K562 (cell line): ENCODE measurements around the gene DTD1. TPM values are rescaled to one million over a fixed set of nuclear protein-coding genes. Genes with fewer than 3 reads are reported as not detected.

Experiments
- ATAC-seq: fragments of 200-7000 bp; cut with Tn5 transposase; 3 replicates; pipeline ENCODE4 v1.9.1; 2020; ENCODE audit warnings: moderate library complexity
- BruUV-seq: library from RNA; stranded (reverse); fragments of 400-500 nt; replicated peaks from 2 replicates; lab custom pipeline; 2021; lab: Mats Ljungman, UMichigan
- CTCF ChIA-PET: fragments of 300-600 bp; formaldehyde crosslinking; extraction: SDS; loops from one replicate; lab custom pipeline; 2021; ENCODE audit warnings: low intra/inter-chr PET ratio; lab: Yijun Ruan, JAX
- POLR2A ChIA-PET: fragments of 300-600, 350-650 bp; sonication (Branson Sonifier 250); formaldehyde crosslinking; extraction: SDS; loops from one replicate; lab custom pipeline; 2021; ENCODE audit warnings: antibody characterized with exemption, inconsistent platforms; lab: Yijun Ruan, JAX
- DNase-seq, 4 experiments: peaks; one replicate each; pipeline versions ENCODE4 v3.0.0 to v3.0.0-alpha.2; 2011 to 2018; ENCODE audit warnings: low spot score in 3 of 4, mixed read lengths in 3 of 4; ENCODE audit errors: extremely low read depth in 1 of 4
- FAIRE-seq: peaks from 2 replicates; lab custom pipeline; 2011; peaks lifted over from hg19 to GRCh38; lab: Jason Lieb, UNC
- H2AFZ ChIP-seq: 2 replicates; pipeline ENCODE4 v1.6.0; 2011; ENCODE audit warnings: low read depth, low read length, control low read depth, inconsistent platforms
- H3K27ac ChIP-seq: fragments of 200-600 bp; 3 replicates; pipeline ENCODE4 v1.8.0; 2011; ENCODE audit warnings: low read depth, mild to moderate bottlenecking, control low read depth, inconsistent platforms, low read length, moderate library complexity, mixed read lengths; ENCODE audit errors: extremely low read depth
- H3K27me3 ChIP-seq, 2 experiments: fragments of 300-600 bp in 1 of 2; 2 replicates in 1 of 2; 3 replicates in 1 of 2; pipeline versions ENCODE4 v1.6.0 to v1.8.0; 2011; ENCODE audit warnings: inconsistent platforms in 2 of 2, low read length in 2 of 2, mild to moderate bottlenecking in 1 of 2, mixed read lengths in 1 of 2, moderate library complexity in 1 of 2; ENCODE audit not compliant: control insufficient read depth in 2 of 2, insufficient read depth in 2 of 2
- H3K36me3 ChIP-seq: fragments of 300-600 bp; 3 replicates; pipeline ENCODE4 v1.8.0; 2011; ENCODE audit warnings: mild to moderate bottlenecking, low read length, inconsistent platforms; ENCODE audit not compliant: control insufficient read depth, insufficient read depth
- H3K4me1 ChIP-seq, 2 experiments: fragments of 200-600 bp in 1 of 2; replicated peaks in 1 of 2; 2 replicates in 1 of 2; 3 replicates in 1 of 2; pipeline versions ENCODE4 v1.5.1 to v1.8.0; 2011; ENCODE audit warnings: inconsistent platforms in 2 of 2, low read length in 2 of 2, mild to moderate bottlenecking in 1 of 2, mixed read lengths in 1 of 2, moderate library complexity in 1 of 2; ENCODE audit not compliant: control insufficient read depth in 2 of 2, insufficient read depth in 2 of 2
- H3K4me2 ChIP-seq: 2 replicates; pipeline ENCODE4 v1.6.1; 2011; ENCODE audit warnings: low read length, control low read depth, inconsistent platforms, mixed read lengths; ENCODE audit not compliant: insufficient read depth
- H3K4me3 ChIP-seq: fragments of 200-600 bp; sonication (generic), shearing (Covaris generic); 2 replicates; pipeline ENCODE4 v1.5.1; 2016; ENCODE audit warnings: control low read depth, inconsistent platforms
- H3K79me2 ChIP-seq: fragments of 200-600 bp; 3 replicates; pipeline ENCODE4 v1.8.0; 2011; ENCODE audit warnings: low read length, inconsistent platforms; ENCODE audit not compliant: control insufficient read depth, insufficient read depth
- H3K9ac ChIP-seq, 2 experiments: 2 replicates each; pipeline versions ENCODE4 v1.6.0 to v1.6.1; 2011; ENCODE audit warnings: low read depth in 2 of 2, low read length in 2 of 2, control low read depth in 1 of 2, inconsistent platforms in 1 of 2, mild to moderate bottlenecking in 1 of 2, mixed read lengths in 1 of 2; ENCODE audit not compliant: insufficient read depth in 1 of 2
- H3K9me1 ChIP-seq: one replicate; pipeline ENCODE4 v1.6.0; 2011; ENCODE audit warnings: inconsistent platforms, mild to moderate bottlenecking, low read length, moderate library complexity; ENCODE audit not compliant: control insufficient read depth, insufficient read depth
- H3K9me3 ChIP-seq: replicated peaks from 2 replicates; pipeline ENCODE4 v1.5.1; 2011; ENCODE audit warnings: low read depth, low read length, inconsistent platforms; ENCODE audit not compliant: control insufficient read depth, insufficient read depth
- H4K20me1 ChIP-seq: replicated peaks from 2 replicates; pipeline ENCODE4 v1.6.1; 2011; ENCODE audit warnings: low read length, inconsistent platforms, mixed read lengths; ENCODE audit not compliant: control insufficient read depth, insufficient read depth
- ATF6 ChIP-seq: sonication (generic); formaldehyde crosslinking; IDR thresholded peaks from 2 replicates; pipeline ENCODE4 v1.4.0; 2020; ENCODE audit warnings: mild to moderate bottlenecking, missing genetic modification reagents
- CEBPB ChIP-seq: fragments of 450-650 bp; IDR thresholded peaks from 2 replicates; pipeline ENCODE4 v1.6.1; 2016; ENCODE audit warnings: missing genetic modification characterization, missing compliant biosample characterization
- E2F4 ChIP-seq: sonication (generic); formaldehyde crosslinking; IDR thresholded peaks from 2 replicates; pipeline ENCODE4 v1.8.0; 2022; ENCODE audit warnings: mild to moderate bottlenecking, low read depth, missing genetic modification reagents
- ELF2 ChIP-seq: fragments of 250-450 bp; sonication (Bioruptor Pico); IDR thresholded peaks from 2 replicates; pipeline ENCODE4 v1.5.0; 2021; ENCODE audit warnings: mild to moderate bottlenecking
- FIP1L1 ChIP-seq: fragments of 200-400 bp; formaldehyde crosslinking; IDR thresholded peaks from 2 replicates; pipeline ENCODE4 v1.6.1; 2018; ENCODE audit warnings: mild to moderate bottlenecking, low read depth, low read length; ENCODE audit not compliant: poor library complexity, severe bottlenecking
- KAT2B ChIP-seq: IDR thresholded peaks from one replicate; pipeline ENCODE4 v1.6.1; 2012; ENCODE audit warnings: low read depth, mild to moderate bottlenecking, control low read depth, inconsistent platforms, low read length, moderate library complexity
- MYC ChIP-seq, 2 experiments: fragments of 250-450 bp in 1 of 2; sonication (Bioruptor Pico) in 1 of 2; IDR thresholded peaks; 2 replicates each; pipeline versions ENCODE4 v1.5.1 to v1.6.1; 2012 to 2021; ENCODE audit warnings: low read depth in 2 of 2, borderline replicate concordance in 1 of 2, improper control_type of control experiment in 1 of 2, low read length in 1 of 2, mild to moderate bottlenecking in 1 of 2, moderate library complexity in 1 of 2
- RBFOX2 ChIP-seq: fragments of 200-400 bp; formaldehyde crosslinking; IDR thresholded peaks from 2 replicates; pipeline ENCODE4 v1.6.1; 2017; ENCODE audit warnings: low read depth, mild to moderate bottlenecking, low read length, moderate library complexity
- SETDB1 ChIP-seq: IDR thresholded peaks from one replicate; pipeline ENCODE4 v1.6.1; 2012; ENCODE audit warnings: low read length, control low read depth, inconsistent platforms
- USF1 ChIP-seq: sonication (generic); formaldehyde crosslinking; IDR thresholded peaks from 2 replicates; pipeline ENCODE4 v1.9.0; 2022; ENCODE audit warnings: mild to moderate bottlenecking, missing genetic modification reagents
- XRCC4 ChIP-seq: IDR thresholded peaks from one replicate; pipeline ENCODE4 v1.6.1; 2011; ENCODE audit not compliant: insufficient read depth, insufficient read length; ENCODE audit errors: extremely low read depth
- ZBTB1 ChIP-seq: sonication (generic); formaldehyde crosslinking; IDR thresholded peaks from 2 replicates; pipeline ENCODE4 v1.8.1; 2023; ENCODE audit warnings: missing genetic modification reagents, low read depth, mild to moderate bottlenecking, borderline replicate concordance
- ZFPM2 ChIP-seq: fragments of 250-450 bp; sonication (Bioruptor Pico); IDR thresholded peaks from 2 replicates; pipeline ENCODE4 v1.5.1; 2022; ENCODE audit warnings: mild to moderate bottlenecking
- WGBS: fragments of 100-300 bp; shearing (Covaris generic); methylation state at CpG from one replicate; pipeline ENCODE4 v1.1.6; 2016; ENCODE audit warnings: low coverage, mixed read lengths; ENCODE audit not compliant: insufficient coverage; ENCODE audit errors: missing lambda C conversion rate; 5-methylcytosine and 5-hydroxymethylcytosine counted together
- in situ Hi-C: fragments of 300-500 bp; cut with MboI; formaldehyde crosslinking; loops from 4 replicates; pipeline ENCODE4 v1.15.0; 2018; ENCODE audit warnings: inconsistent platforms, mixed read lengths
- intact Hi-C: fragments of 100-400 bp; cut with micrococcal nuclease; formaldehyde crosslinking; loops from 2 replicates; pipeline ENCODE4 v1.14.2; 2022
- polyA plus RNA-seq, 8 experiments: library from polyadenylated mRNA; depleted of rRNA in 4 of 8; stranded (reverse) in 5 of 8; unstranded in 3 of 8; fragments of >200 nt; fragmentation: Nextera tagmentation in 2 of 8; fragmentation: Illumina TruSeq in 1 of 8; extraction: Ambion mirVana in 2 of 8; extraction: Trizol in 1 of 8; gene quantifications; 2 replicates each; pipeline versions ENCODE4 v1.2.1 to v1.2.3, GENCODE V29; 2011 to 2014; ENCODE audit warnings: inconsistent platforms in 1 of 8, missing spikeins in 1 of 8
- total RNA-seq, 7 experiments: library from RNA; depleted of rRNA in 6 of 7; stranded (reverse); fragments of >200 nt in 6 of 7; fragmentation: Illumina TruSeq in 2 of 7; extraction: Trizol in 2 of 7; gene quantifications; 2 replicates each; pipeline versions ENCODE4 v1.2.1 to v1.2.3, GENCODE V29; 2011 to 2021; ENCODE audit warnings: low replicate concordance in 1 of 7

DTD1 gene
- total and polyA plus RNA-seq, 9 of the 15 experiments (the other 6 are each of a cell fraction or from before 2014, with no cell fraction given), result 5.7 to 28.6 (median 26.8) TPM

- TF ChIP-seq FIP1L1 (no peak), ELF2 (CRISPR knock-in tag) (no peak)
Measured at GRCh38 chr20:18750735-18751134, 162.9 kb downstream of the DTD1 start (continued).

GRCh38 chr20:18754030-18754652, 166.3 kb downstream of the DTD1 start:
- BruUV-seq, result no TSS peak

GRCh38 chr20:18754653-18755045, 166.8 kb downstream of the DTD1 start:
- H3K4me2 ChIP-seq, result no peak overlapping the region
- BruUV-seq, result no TSS peak
- H3K27ac ChIP-seq, result no peak overlapping the region
- no peaks in the 10 kb centered on the region for H3K27me3 ChIP-seq
- H3K4me1 ChIP-seq, result no peaks in the 10 kb centered on the region
- H4K20me1 ChIP-seq, result no peaks in the 10 kb centered on the region
- no peak overlapping the region for H2AFZ ChIP-seq
- no peak for DNase-seq
- in situ Hi-C loops (no loop called here), intact Hi-C loops (no loop called here)
- H3K9ac ChIP-seq, result no peak overlapping the region
- WGBS, result 13% methylated on average over 3 of the region's 3 CpGs
- CTCF ChIA-PET, result no interaction called here
- H3K4me3 ChIP-seq, result no peak overlapping the region
- no peaks in the 10 kb centered on the region for H3K79me2 ChIP-seq
- no peak for ATAC-seq
- no peak for FAIRE-seq
- POLR2A ChIA-PET, result no interaction called here
- H3K36me3 ChIP-seq, result no peaks in the 10 kb centered on the region
- no peaks in the 10 kb centered on the region for H3K9me3 ChIP-seq
- H3K9me1 ChIP-seq, result no peaks in the 10 kb centered on the region
- no peak for TF ChIP-seq ATF6 (CRISPR knock-in tag)
- no peak for TF ChIP-seq RBFOX2
- TF ChIP-seq SETDB1, result no peak
- TF ChIP-seq USF1, result no peak
- TF ChIP-seq MYC (IDR thresholded peaks at IDR 0.05; ENCODE audit: low read depth, low read length), result no peak
- no peak for TF ChIP-seq MYC (CRISPR knock-in tag; IDR thresholded peaks at IDR 0.05; ENCODE audit: borderline replicate concordance, low read depth)
- no peak for TF ChIP-seq E2F4

More at GRCh38 chr20:18754030-18754652, 166.3 kb downstream of the DTD1 start:
- WGBS, result 13% methylated on average over 5 of the region's 5 CpGs
- no peaks in the 10 kb centered on the region for H3K27me3 ChIP-seq
- H3K9me1 ChIP-seq, result no peaks in the 10 kb centered on the region
- no peak overlapping the region for H2AFZ ChIP-seq
- no peaks in the 10 kb centered on the region for H3K9me3 ChIP-seq
- POLR2A ChIA-PET, result no interaction called here
- CTCF ChIA-PET, result no interaction called here
- no peak overlapping the region for H3K4me3 ChIP-seq
- intact Hi-C loops (no loop called here), in situ Hi-C loops (no loop called here)
- H3K4me2 ChIP-seq, result no peak overlapping the region
- FAIRE-seq (no peak), DNase-seq (no peak), ATAC-seq (no peak)
- H3K79me2 ChIP-seq, result no peaks in the 10 kb centered on the region
- no peaks in the 10 kb centered on the region for H3K36me3 ChIP-seq
- TF ChIP-seq KAT2B (no peak), ZBTB1 (CRISPR knock-in tag) (no peak), XRCC4 (no peak), CEBPB (tag) (no peak), ZFPM2 (CRISPR knock-in tag) (no peak)
- no peak overlapping the region for H3K27ac ChIP-seq
- no peak overlapping the region for H3K9ac ChIP-seq
- H3K4me1 ChIP-seq, result no peaks in the 10 kb centered on the region
- no peaks in the 10 kb centered on the region for H4K20me1 ChIP-seq
